HG03378 (cell line): ENCODE measurements around the gene MAGI3.

Source experiments
- ATAC-seq: cut with Tn5 transposase; IDR thresholded peaks from one replicate; pipeline ENCODE4 v1.9.1; 2021; ENCODE audit warnings: mild to moderate bottlenecking, moderate library complexity; ENCODE audit not compliant: unreplicated experiment

The MAGI3 gene

GRCh38 chr1:113389953-113390834 lies at the start of gene MAGI3:
Gene MAGI3, plus strand, starts transcription at chr1:113390515. Its CDS starts 519 bp downstream, at chr1:113391034.
- ATAC-seq: peak; percentile 95

GRCh38 chr1:113353580-113353979 lies 36.7 kb upstream of the MAGI3 start:
- no peak for ATAC-seq

GRCh38 chr1:113363935-113364334 lies 26.4 kb upstream of the MAGI3 start:
- no peak for ATAC-seq

- ATAC-seq: no peak
These were observed 21.3 kb upstream of the MAGI3 start for GRCh38 chr1:113369040-113369439.

GRCh38 chr1:113369699-113370098 lies 20.6 kb upstream of the MAGI3 start:
- ATAC-seq: no peak

- no peak for ATAC-seq
These were observed 19.4 kb upstream of the MAGI3 start for GRCh38 chr1:113370868-113371267.

- no peak for ATAC-seq
These were observed 17.8 kb upstream of the MAGI3 start for GRCh38 chr1:113372546-113372945.

- no peak for ATAC-seq
These were observed 16.7 kb upstream of the MAGI3 start for GRCh38 chr1:113373644-113374043.

- no peak for ATAC-seq
These were observed 14.4 kb upstream of the MAGI3 start for GRCh38 chr1:113375878-113376277.

- ATAC-seq: no peak
These were observed 10.2 kb upstream of the MAGI3 start for GRCh38 chr1:113380075-113380474.

- ATAC-seq: no peak
These were observed 2.2 kb upstream of the MAGI3 start for GRCh38 chr1:113388017-113388620.

- ATAC-seq: no peak
These were observed 1.5 kb upstream of the MAGI3 start for GRCh38 chr1:113388621-113389358.

- ATAC-seq: no peak
These were observed 859 bp upstream of the MAGI3 start for GRCh38 chr1:113389359-113389952.

- no peak for ATAC-seq
These were observed 745 bp downstream of the MAGI3 start for GRCh38 chr1:113390871-113391648.

- no peak for ATAC-seq
These were observed 1.4 kb downstream of the MAGI3 start for GRCh38 chr1:113391649-113392271.

- ATAC-seq: no peak
These were observed 2.3 kb downstream of the MAGI3 start for GRCh38 chr1:113392541-113393128.

GRCh38 chr1:113394043-113394862 lies 3.9 kb downstream of the MAGI3 start:
- ATAC-seq: no peak

GRCh38 chr1:113394863-113395259 lies 4.5 kb downstream of the MAGI3 start:
- no peak for ATAC-seq

GRCh38 chr1:113396102-113396501 lies 5.8 kb downstream of the MAGI3 start:
- ATAC-seq: no peak
